ENCODE measurements around the gene UBE2L3. TPM values are rescaled to one million over a fixed set of nuclear protein-coding genes. Genes with fewer than 3 reads are reported as not detected.

Gene UBE2L3
- total and polyA plus RNA-seq, 2 donors (not counting 1 experiment from before 2014, with no cell fraction given), result 13.5 to 30.9 TPM

GRCh38 chr22:21646608-21647590 is 79.4 kb downstream of the UBE2L3 start:
- peaks cover 0 to 8% of the 10 kb centered on the region in 2 experiments for H3K36me3 ChIP-seq (replicated peaks in 1 of 2; ENCODE audit: control extremely low read depth in 1 of 2, control insufficient read depth in 1 of 2, extremely low read depth in 1 of 2, insufficient read depth in 2 of 2, low read length in 1 of 2)
- peaks cover 15 to 33% of the 10 kb centered on the region in 2 donors for H3K4me1 ChIP-seq (ENCODE audit: control insufficient read depth in 2 of 2, insufficient read depth in 2 of 2, low read length in 2 of 2)
- WGBS (ENCODE audit: insufficient coverage), result 50% methylated on average over 11 of the region's 14 CpGs
- H3K9ac ChIP-seq (ENCODE audit: low read length), result no peak overlapping the region
- Mint-ChIP-seq H3K27me3 (no peaks in the 10 kb centered on the region), H3K4me1 (peaks cover 33% of the 10 kb centered on the region), H3K27ac (no peak overlapping the region), H3K9me3 (ENCODE audit: insufficient read depth) (no peaks in the 10 kb centered on the region), H3K4me3 (no peak overlapping the region)
- peak; percentile 89 for TF ChIP-seq CTCF (IDR thresholded peaks at IDR 0.05)
- no peak for TF ChIP-seq EZH2 (IDR thresholded peaks at IDR 0.05; ENCODE audit: borderline replicate concordance, insufficient read depth, low read depth, low read length, poor library complexity, severe bottlenecking)
- peaks cover 0 to 3% (median 0%) of the 10 kb centered on the region in 3 donors for H3K9me3 ChIP-seq (ENCODE audit: control extremely low read depth in 1 of 3, control insufficient read depth in 2 of 3, insufficient read depth in 1 of 3, low read length in 2 of 3)
- ATAC-seq (ENCODE audit: low read depth) (peak; percentile 25), DNase-seq (peak; percentile 88)
- H3K27me3 ChIP-seq (replicated peaks in 1 of 4; ENCODE audit: control extremely low read depth in 1 of 4, control insufficient read depth in 3 of 4, insufficient read depth in 4 of 4, low read length in 3 of 4), result no peaks in the 10 kb centered on the region
- intact Hi-C loops (cut with micrococcal nuclease), result loop anchor here (1.0 kb wide), 2 partner anchors 17 to 730 kb away; partner anchors contain the start of genes CRKL and YDJC
- no peak overlapping the region for H3K27ac ChIP-seq (ENCODE audit: low read length in 2 of 2)
- H3K4me2 ChIP-seq (replicated peaks; ENCODE audit: low read depth, low read length, poor library complexity, severe bottlenecking), result no peak overlapping the region
- no peak overlapping the region for H3K4me3 ChIP-seq (ENCODE audit: control extremely low read depth in 1 of 5, extremely low read depth in 1 of 5, insufficient read depth in 1 of 5, low read depth in 2 of 5, low read length in 4 of 5)
- peak overlapping the region; percentile 14 for H2AFZ ChIP-seq (ENCODE audit: insufficient read depth, low read depth, low read length, poor library complexity, severe bottlenecking)
- POLR2A ChIA-PET, result interaction anchor here (0.6 kb wide), 1 partner anchor 665 kb away, joined by 4 read pairs; the partner anchor contains the start of gene LZTR1
- CTCF ChIA-PET, result interaction anchor here (0.5 to 7.9 kb wide), 20 partner anchors 9 to 843 kb away, joined by 3 to 168 read pairs (median 3); partner anchors contain the start of genes CCDC116, PPIL2 and YDJC
- H4K20me1 ChIP-seq (ENCODE audit: control insufficient read depth, insufficient read depth, low read length, poor library complexity, severe bottlenecking), result peaks cover 30% of the 10 kb centered on the region
- peaks cover 14% of the 10 kb centered on the region for H3K79me2 ChIP-seq (ENCODE audit: control insufficient read depth, insufficient read depth, low read length)

- DNase-seq, result no peak
- Mint-ChIP-seq H3K27me3 (no peaks in the 10 kb centered on the region), H3K9me3 (ENCODE audit: insufficient read depth) (no peaks in the 10 kb centered on the region), H3K4me3 (peak overlapping the region; percentile 49), H3K4me1 (peaks cover 25% of the 10 kb centered on the region), H3K27ac (no peak overlapping the region)
- Histone ChIP-seq H3K36me3 (replicated peaks in 1 of 2; ENCODE audit: control extremely low read depth in 1 of 2, control insufficient read depth in 1 of 2, extremely low read depth in 1 of 2, insufficient read depth in 2 of 2, low read length in 1 of 2) (peaks cover 0 to 4% of the 10 kb centered on the region in 2 experiments), H2AFZ (ENCODE audit: insufficient read depth, low read depth, low read length, poor library complexity, severe bottlenecking) (no peak overlapping the region), H4K20me1 (ENCODE audit: control insufficient read depth, insufficient read depth, low read length, poor library complexity, severe bottlenecking) (peaks cover 25% of the 10 kb centered on the region), H3K4me1 (ENCODE audit: control insufficient read depth in 2 of 2, insufficient read depth in 2 of 2, low read length in 2 of 2) (peaks cover 10 to 30% of the 10 kb centered on the region in 2 donors), H3K9ac (ENCODE audit: low read length) (no peak overlapping the region), H3K9me3 (ENCODE audit: control extremely low read depth in 1 of 3, control insufficient read depth in 2 of 3, insufficient read depth in 1 of 3, low read length in 2 of 3) (no peaks in the 10 kb centered on the region), H3K79me2 (ENCODE audit: control insufficient read depth, insufficient read depth, low read length) (peaks cover 11% of the 10 kb centered on the region), H3K27me3 (replicated peaks in 1 of 4; ENCODE audit: control extremely low read depth in 1 of 4, control insufficient read depth in 3 of 4, insufficient read depth in 4 of 4, low read length in 3 of 4) (no peaks in the 10 kb centered on the region), H3K27ac (ENCODE audit: low read length in 2 of 2) (no peak overlapping the region), H3K4me3 (ENCODE audit: control extremely low read depth in 1 of 5, extremely low read depth in 1 of 5, insufficient read depth in 1 of 5, low read depth in 2 of 5, low read length in 4 of 5) (no peak overlapping the region), H3K4me2 (replicated peaks; ENCODE audit: low read depth, low read length, poor library complexity, severe bottlenecking) (no peak overlapping the region)
- TF ChIP-seq CTCF (IDR thresholded peaks at IDR 0.05) (no peak), EZH2 (IDR thresholded peaks at IDR 0.05; ENCODE audit: borderline replicate concordance, insufficient read depth, low read depth, low read length, poor library complexity, severe bottlenecking) (no peak)
- intact Hi-C loops (cut with micrococcal nuclease), result no loop called here
- ChIA-PET POLR2A (no interaction called here), CTCF (no interaction called here)
- ATAC-seq (ENCODE audit: low read depth), result no peak
- WGBS (ENCODE audit: insufficient coverage), result 90% methylated on average over 7 of the region's 7 CpGs
Observed at GRCh38 chr22:21650280-21650679, 82.8 kb downstream of the UBE2L3 start.
